H9 (cell line): ENCODE data around the gene PCDH18. TPM values are rescaled to one million over a fixed set of nuclear protein-coding genes. Genes with fewer than 3 reads are reported as not detected.

Experiments used
- DNase-seq: peaks from one replicate; pipeline ENCODE4 v3.0.0-alpha.2; 2017
- H2AFZ ChIP-seq: one replicate; pipeline ENCODE4 v1.6.1; 2013; ENCODE audit warnings: mild to moderate bottlenecking, low read length, control low read depth, moderate library complexity
- H2AK5ac ChIP-seq: 2 replicates; pipeline ENCODE4 v1.6.1; 2013; ENCODE audit warnings: low read length, control low read depth, mixed read lengths; ENCODE audit not compliant: insufficient read length
- H2BK120ac ChIP-seq: one replicate; pipeline ENCODE4 v1.6.1; 2013; ENCODE audit warnings: low read depth, mild to moderate bottlenecking, low read length, control low read depth, inconsistent platforms; ENCODE audit not compliant: poor library complexity, severe bottlenecking
- H2BK12ac ChIP-seq: 2 replicates; pipeline ENCODE4 v1.6.1; 2013; ENCODE audit warnings: low read length, control low read depth, mixed read lengths, low read depth; ENCODE audit not compliant: insufficient read length
- H2BK15ac ChIP-seq: 2 replicates; pipeline ENCODE4 v1.6.1; 2013; ENCODE audit warnings: low read depth, low read length, control low read depth
- H2BK20ac ChIP-seq: one replicate; pipeline ENCODE4 v1.6.1; 2013; ENCODE audit warnings: low read depth, mild to moderate bottlenecking, low read length, control low read depth, inconsistent platforms; ENCODE audit not compliant: poor library complexity, severe bottlenecking
- H2BK5ac ChIP-seq: 2 replicates; pipeline ENCODE4 v1.6.1; 2013; ENCODE audit warnings: low read length, control low read depth, mixed read lengths; ENCODE audit not compliant: insufficient read length
- H3K14ac ChIP-seq: 2 replicates; pipeline ENCODE4 v1.6.1; 2013; ENCODE audit warnings: low read length, control low read depth; ENCODE audit not compliant: insufficient read depth
- H3K18ac ChIP-seq: 2 replicates; pipeline ENCODE4 v1.6.1; 2013; ENCODE audit warnings: low read depth, mild to moderate bottlenecking, mixed read lengths, low read length, control low read depth; ENCODE audit not compliant: insufficient read length
- H3K23ac ChIP-seq: 2 replicates; pipeline ENCODE4 v1.6.1; 2013; ENCODE audit warnings: low read length, control low read depth, mixed read lengths, low read depth; ENCODE audit not compliant: insufficient read length
- H3K23me2 ChIP-seq: 2 replicates; pipeline ENCODE4 v1.6.1; 2013; ENCODE audit warnings: low read depth, mild to moderate bottlenecking, mixed read lengths, low read length, control low read depth; ENCODE audit not compliant: insufficient read length, poor library complexity, severe bottlenecking
- H3K27ac ChIP-seq: 2 replicates; pipeline ENCODE4 v1.5.1; 2013; ENCODE audit warnings: low read length, control low read depth, mixed read lengths, low read depth; ENCODE audit not compliant: insufficient read length
- H3K27me3 ChIP-seq: 2 replicates; pipeline ENCODE4 v1.6.1; 2013; ENCODE audit warnings: low read length, control low read depth, inconsistent platforms; ENCODE audit not compliant: insufficient read depth
- H3K4ac ChIP-seq: 2 replicates; pipeline ENCODE4 v1.6.1; 2013; ENCODE audit warnings: low read depth, mild to moderate bottlenecking, control low read depth, inconsistent platforms, low read length, moderate library complexity
- H3K4me1 ChIP-seq: 2 replicates; pipeline ENCODE4 v1.6.1; 2013; ENCODE audit warnings: low read length, control low read depth, inconsistent platforms; ENCODE audit not compliant: insufficient read depth
- H3K4me2 ChIP-seq: 2 replicates; pipeline ENCODE4 v1.6.1; 2013; ENCODE audit warnings: low read length, control low read depth, mixed read lengths; ENCODE audit not compliant: insufficient read length, insufficient read depth
- H3K56ac ChIP-seq: 2 replicates; pipeline ENCODE4 v1.6.1; 2013; ENCODE audit warnings: low read depth, mild to moderate bottlenecking, mixed read lengths, low read length, control low read depth; ENCODE audit not compliant: insufficient read length
- H3K79me1 ChIP-seq: 2 replicates; pipeline ENCODE4 v1.6.1; 2013; ENCODE audit warnings: low read depth, mild to moderate bottlenecking, moderate library complexity, low read length, control low read depth, inconsistent platforms; ENCODE audit not compliant: insufficient read depth, poor library complexity, severe bottlenecking
- H3K79me2 ChIP-seq: 2 replicates; pipeline ENCODE4 v1.6.1; 2013; ENCODE audit warnings: low read length, control low read depth, inconsistent platforms; ENCODE audit not compliant: insufficient read depth
- H3K9ac ChIP-seq: 2 replicates; pipeline ENCODE4 v1.6.1; 2013; ENCODE audit warnings: low read length, control low read depth, mixed read lengths; ENCODE audit not compliant: insufficient read length; ENCODE audit errors: extremely low read depth
- H3K9me3 ChIP-seq: one replicate; pipeline ENCODE4 v1.6.1; 2013; ENCODE audit warnings: low read depth, low read length, inconsistent platforms; ENCODE audit not compliant: control insufficient read depth
- H3T11ph ChIP-seq: one replicate; pipeline ENCODE4 v1.6.1; 2013; ENCODE audit warnings: mild to moderate bottlenecking, low read length, control low read depth, inconsistent platforms
- H4K20me1 ChIP-seq: one replicate; pipeline ENCODE4 v1.6.1; 2013; ENCODE audit not compliant: control insufficient read depth, insufficient read length, insufficient read depth
- H4K5ac ChIP-seq: 2 replicates; pipeline ENCODE4 v1.6.1; 2013; ENCODE audit warnings: low read depth, mild to moderate bottlenecking, mixed read lengths, low read length, control low read depth; ENCODE audit not compliant: insufficient read length
- H4K8ac ChIP-seq: replicated peaks from 2 replicates; pipeline ENCODE4 v1.6.1; 2013; ENCODE audit warnings: low read length, control low read depth, mixed read lengths, low read depth; ENCODE audit not compliant: insufficient read length
- H4K91ac ChIP-seq: 2 replicates; pipeline ENCODE4 v1.6.1; 2013; ENCODE audit warnings: low read depth, mild to moderate bottlenecking, moderate library complexity, mixed read lengths, low read length, control low read depth; ENCODE audit not compliant: insufficient read length
- H3K27ac Mint-ChIP-seq, 3 experiments: 2 replicates in 2 of 3; 3 replicates in 1 of 3; pipeline ENCODE4 v1.8.0; 2020 to 2021; ENCODE audit warnings: mixed read lengths in 3 of 3, mild to moderate bottlenecking in 1 of 3, moderate library complexity in 1 of 3
- H3K27me3 Mint-ChIP-seq: 2 replicates; pipeline ENCODE4 v1.8.0; 2021; ENCODE audit warnings: low read depth, mild to moderate bottlenecking, moderate library complexity, mixed read lengths
- H3K36me3 Mint-ChIP-seq, 3 experiments: 2 replicates in 2 of 3; 3 replicates in 1 of 3; pipeline ENCODE4 v1.8.0; 2020 to 2021; ENCODE audit warnings: low read depth in 3 of 3, mixed read lengths in 3 of 3; ENCODE audit not compliant: insufficient read depth in 1 of 3
- H3K4me1 Mint-ChIP-seq, 2 experiments: 2 replicates each; pipeline ENCODE4 v1.8.0; 2020; ENCODE audit warnings: mixed read lengths in 2 of 2
- H3K4me3 Mint-ChIP-seq, 2 experiments: 2 replicates in 1 of 2; 3 replicates in 1 of 2; pipeline ENCODE4 v1.8.0; 2020 to 2021; ENCODE audit warnings: mild to moderate bottlenecking in 2 of 2, mixed read lengths in 2 of 2, moderate library complexity in 1 of 2
- H3K9me3 Mint-ChIP-seq, 2 experiments: 2 replicates in 1 of 2; 3 replicates in 1 of 2; pipeline ENCODE4 v1.8.0; 2020; ENCODE audit warnings: mild to moderate bottlenecking in 2 of 2, mixed read lengths in 2 of 2, moderate library complexity in 1 of 2
- CTCF ChIP-seq: fragments of 200-600 bp; sonication (generic); conservative IDR thresholded peaks from 3 replicates; pipeline ENCODE4 v1.8.0; 2021; ENCODE audit warnings: antibody characterized with exemption, mild to moderate bottlenecking
- WGBS: extraction: QIAGEN DNeasy Blood & Tissue Kit; methylation state at CpG from one replicate; pipeline ENCODE4 v1.1.7; 2013; ENCODE audit warnings: missing lambda C conversion rate, low lambda C conversion rate, mixed read lengths; ENCODE audit not compliant: insufficient read length; ENCODE audit errors: extremely low coverage; 5-methylcytosine and 5-hydroxymethylcytosine counted together
- total RNA-seq: library from RNA; stranded (reverse); gene quantifications from 2 replicates; pipeline ENCODE4 v1.2.1, GENCODE V29; 2021

The PCDH18 gene
- total RNA-seq, 1 experiment from 2014 or later: 60.7 TPM

DNA sequence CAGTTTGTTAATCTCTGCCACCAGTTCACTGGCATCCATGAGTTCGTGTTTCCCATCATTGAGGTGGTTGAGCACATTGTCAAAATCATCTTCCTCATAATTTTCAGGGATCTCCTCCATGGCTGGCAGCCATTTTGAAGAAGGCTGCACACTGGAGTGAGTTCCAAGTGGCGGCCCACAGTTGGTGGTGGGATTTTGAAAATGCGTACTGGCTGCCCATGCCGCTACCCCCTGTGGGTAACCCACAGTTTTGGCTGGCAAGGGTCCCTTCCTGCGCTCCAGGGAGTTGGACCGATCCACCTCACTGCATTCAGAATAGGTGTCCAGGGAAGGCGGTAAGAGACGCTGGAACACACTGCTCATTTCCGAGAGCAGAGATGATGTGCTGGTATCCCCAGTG is 11.2 kb downstream of the PCDH18 start:
- H3K4me1 Mint-ChIP-seq: peaks cover 9 to 17% of the 10 kb centered on the region in 2 experiments; a peak in 3 of 4 replicates
- Histone ChIP-seq H3T11ph (no peak overlapping the region), H3K4ac (no peak overlapping the region), H3K4me2 (no peak overlapping the region), H3K18ac (no peak overlapping the region), H3K23me2 (no peaks in the 10 kb centered on the region), H4K20me1 (no peaks in the 10 kb centered on the region), H4K91ac (no peak overlapping the region), H4K8ac (no peak overlapping the region), H3K27ac (no peak overlapping the region), H3K79me1 (peaks cover 3% of the 10 kb centered on the region), H3K4me1 (no peaks in the 10 kb centered on the region), H2AFZ (no peak overlapping the region), H2BK5ac (no peak overlapping the region), H3K56ac (no peak overlapping the region), H3K9me3 (no peaks in the 10 kb centered on the region), H3K9ac (no peak overlapping the region), H2AK5ac (no peak overlapping the region), H3K79me2 (no peaks in the 10 kb centered on the region), H2BK20ac (no peak overlapping the region), H3K27me3 (no peaks in the 10 kb centered on the region), H4K5ac (no peak overlapping the region), H3K14ac (no peak overlapping the region), H2BK15ac (no peak overlapping the region), H3K23ac (no peak overlapping the region), H2BK120ac (no peak overlapping the region), H2BK12ac (no peak overlapping the region)
- peaks cover 16 to 57% (median 49%) of the 10 kb centered on the region in 3 experiments; a peak in 6 of 7 replicates for H3K36me3 Mint-ChIP-seq
- no peak overlapping the region for H3K4me3 Mint-ChIP-seq
- H3K27me3 Mint-ChIP-seq: no peaks in the 10 kb centered on the region
- no CpG with 5 or more reads among the region's 9 CpGs for WGBS
- no peaks in the 10 kb centered on the region for H3K9me3 Mint-ChIP-seq
- no peak for TF ChIP-seq CTCF
- peak overlapping the region; percentile 44 to 65 (median 46); a peak in 2 of 7 replicates for H3K27ac Mint-ChIP-seq
- no peak for DNase-seq
